HUES64 (cell line): ENCODE data around the gene GALK2.

Source experiments
- H3K27ac ChIP-seq: 2 replicates; pipeline ENCODE4 v1.7.0; 2013; ENCODE audit warnings: low read depth, low read length, inconsistent platforms
- H3K27me3 ChIP-seq: 2 replicates; pipeline ENCODE4 v1.6.1; 2013; ENCODE audit warnings: mild to moderate bottlenecking, low read length; ENCODE audit not compliant: insufficient read depth
- H3K36me3 ChIP-seq: 2 replicates; pipeline ENCODE4 v1.6.1; 2013; ENCODE audit warnings: mild to moderate bottlenecking, low read length; ENCODE audit not compliant: insufficient read depth
- H3K4me1 ChIP-seq: 2 replicates; pipeline ENCODE4 v1.6.1; 2013; ENCODE audit warnings: mild to moderate bottlenecking, low read length, moderate library complexity; ENCODE audit not compliant: insufficient read depth
- H3K4me3 ChIP-seq: 2 replicates; pipeline ENCODE4 v1.5.1; 2013; ENCODE audit warnings: mild to moderate bottlenecking, low read length, moderate library complexity
- H3K9ac ChIP-seq: 2 replicates; pipeline ENCODE4 v1.6.1; 2013; ENCODE audit warnings: mild to moderate bottlenecking, low read depth, low read length
- H3K9me3 ChIP-seq: 2 replicates; pipeline ENCODE4 v1.6.1; 2013; ENCODE audit warnings: low read depth, low read length; ENCODE audit not compliant: insufficient read depth
- WGBS: fragments of 150-250, 120-280 bp; methylation state at CpG from one replicate; pipeline ENCODE4 v1.1.7; 2013; ENCODE audit warnings: missing lambda C conversion rate; 5-methylcytosine and 5-hydroxymethylcytosine counted together

GALK2 gene

DNA sequence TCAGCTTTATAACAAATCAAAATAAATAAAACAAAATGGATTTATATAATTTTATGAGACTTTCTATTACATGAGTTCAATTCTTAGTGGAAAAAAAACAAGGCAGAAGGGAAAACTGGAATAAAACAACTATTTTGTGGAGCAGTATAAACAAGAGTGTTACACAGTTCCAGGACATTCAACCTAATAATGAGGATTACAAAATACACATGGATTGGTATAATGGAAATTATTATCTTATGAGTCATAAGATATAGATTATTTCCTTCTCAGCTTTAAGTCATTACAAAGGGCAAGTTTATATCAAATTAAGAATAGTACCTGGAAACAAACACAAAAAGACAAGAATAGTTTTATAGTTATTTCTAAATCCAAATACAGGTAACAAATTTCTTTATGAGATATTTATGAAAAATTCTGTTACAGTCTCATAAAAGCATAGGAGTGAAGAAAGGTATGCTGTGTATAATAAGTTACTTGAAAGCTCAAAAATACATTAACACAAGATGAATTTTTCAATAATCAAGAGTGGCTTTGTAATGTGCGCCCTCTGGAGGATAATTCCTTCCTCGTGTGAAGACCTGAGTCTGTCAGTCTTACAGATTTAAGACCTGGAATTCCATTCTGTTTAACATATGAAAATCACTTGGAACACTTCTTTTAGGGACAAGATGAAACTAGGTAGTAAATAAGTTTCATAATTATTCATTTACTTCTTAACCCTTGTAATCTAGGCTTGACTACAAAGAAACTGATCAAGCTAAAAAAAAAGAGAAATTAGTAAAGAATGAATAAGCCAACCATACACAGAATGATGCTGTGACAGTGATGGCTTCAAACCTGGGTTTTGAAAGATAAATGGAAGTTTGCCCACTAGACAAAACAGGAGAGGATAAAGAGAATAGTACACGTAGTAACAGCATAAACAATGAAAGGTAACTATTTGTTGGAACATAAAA is 24.1 kb upstream of the GALK2 start:
- H3K4me3 ChIP-seq = no peak overlapping the region
- H3K27ac ChIP-seq = no peak overlapping the region
- 50% methylated on average over 2 of the region's 3 CpGs for WGBS
- H3K4me1 ChIP-seq = peaks cover 26% of the 10 kb centered on the region
- H3K9ac ChIP-seq = no peak overlapping the region
- H3K27me3 ChIP-seq = no peaks in the 10 kb centered on the region
- peaks cover 46% of the 10 kb centered on the region for H3K36me3 ChIP-seq
- no peaks in the 10 kb centered on the region for H3K9me3 ChIP-seq

DNA sequence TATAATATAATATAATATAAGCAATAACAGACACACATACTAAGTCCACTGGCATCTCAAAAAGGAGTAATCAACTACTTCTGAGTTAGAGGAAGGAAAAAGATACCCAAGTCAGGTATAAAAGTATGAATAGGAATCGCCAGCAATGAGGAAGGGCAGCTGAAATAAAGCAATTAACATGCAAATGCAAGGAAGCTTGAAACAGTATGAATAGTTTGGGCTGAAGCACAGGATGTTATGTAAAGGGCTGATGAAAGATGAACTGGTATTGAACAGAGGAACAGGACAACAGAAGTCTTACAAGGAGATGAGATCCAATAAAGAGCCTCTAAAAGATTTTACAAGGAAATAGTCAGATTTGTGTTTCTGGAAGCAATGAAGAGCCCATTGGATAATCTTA is 21.7 kb upstream of the GALK2 start:
- Histone ChIP-seq H3K27me3 (no peaks in the 10 kb centered on the region), H3K9me3 (no peaks in the 10 kb centered on the region), H3K27ac (no peak overlapping the region), H3K36me3 (peaks cover 22% of the 10 kb centered on the region), H3K4me1 (peaks cover 26% of the 10 kb centered on the region), H3K9ac (no peak overlapping the region; the same call in 1 of the 2 replicates), H3K4me3 (no peak overlapping the region)
- 68% methylated on average over 1 of the region's 1 CpG for WGBS

DNA sequence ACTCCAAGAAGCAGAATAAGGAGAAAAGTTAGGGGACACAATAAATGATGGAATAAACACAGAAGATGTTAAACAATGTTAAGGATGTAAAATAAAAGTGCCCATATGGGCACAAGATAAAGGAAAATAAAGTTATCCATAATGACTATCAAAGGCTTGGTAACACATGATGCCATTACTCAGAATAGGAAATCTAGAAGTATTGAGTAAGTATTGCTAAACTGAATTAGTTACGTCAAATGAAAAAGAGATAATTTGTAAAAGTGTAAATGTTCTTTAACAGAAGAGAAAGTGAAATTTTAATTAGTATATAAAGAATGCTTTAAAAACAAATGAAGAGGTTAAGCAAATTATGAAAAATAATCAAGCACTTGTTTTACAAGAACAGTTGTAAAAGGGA is 21.3 kb upstream of the GALK2 start:
- 91% methylated on average over 1 of the region's 1 CpG for WGBS
- Histone ChIP-seq H3K4me3 (no peak overlapping the region), H3K36me3 (peaks cover 19% of the 10 kb centered on the region), H3K9me3 (no peaks in the 10 kb centered on the region), H3K9ac (no peak overlapping the region; the same call in 1 of the 2 replicates), H3K27me3 (no peaks in the 10 kb centered on the region), H3K27ac (no peak overlapping the region), H3K4me1 (peaks cover 26% of the 10 kb centered on the region)

DNA sequence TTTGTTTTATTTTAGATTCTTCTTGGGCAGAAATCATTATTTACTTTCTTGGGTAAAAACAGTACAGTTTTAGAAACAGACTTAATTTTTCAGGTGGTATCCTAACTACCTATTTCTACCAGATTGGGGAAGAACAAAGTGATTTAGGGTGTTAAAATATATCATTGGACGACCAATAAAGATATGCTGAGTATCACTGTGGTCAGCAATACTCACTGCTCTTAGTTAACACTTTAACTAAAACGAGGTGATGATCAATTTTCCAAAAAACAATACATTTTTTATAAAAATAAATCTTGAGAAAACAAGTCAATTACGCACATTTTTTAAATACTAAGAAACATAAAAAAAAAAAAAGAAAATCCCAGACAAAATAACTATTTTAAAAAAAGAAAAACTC is 18.2 kb upstream of the GALK2 start:
- 100% methylated on average over 1 of the region's 3 CpGs for WGBS
- no peaks in the 10 kb centered on the region for H3K27me3 ChIP-seq
- no peak overlapping the region for H3K4me3 ChIP-seq
- H3K9ac ChIP-seq = no peak overlapping the region
- peaks cover 22% of the 10 kb centered on the region for H3K4me1 ChIP-seq
- peaks cover 5% of the 10 kb centered on the region; the same call in 1 of the 2 replicates for H3K36me3 ChIP-seq
- H3K9me3 ChIP-seq = no peaks in the 10 kb centered on the region
- H3K27ac ChIP-seq = no peak overlapping the region

DNA sequence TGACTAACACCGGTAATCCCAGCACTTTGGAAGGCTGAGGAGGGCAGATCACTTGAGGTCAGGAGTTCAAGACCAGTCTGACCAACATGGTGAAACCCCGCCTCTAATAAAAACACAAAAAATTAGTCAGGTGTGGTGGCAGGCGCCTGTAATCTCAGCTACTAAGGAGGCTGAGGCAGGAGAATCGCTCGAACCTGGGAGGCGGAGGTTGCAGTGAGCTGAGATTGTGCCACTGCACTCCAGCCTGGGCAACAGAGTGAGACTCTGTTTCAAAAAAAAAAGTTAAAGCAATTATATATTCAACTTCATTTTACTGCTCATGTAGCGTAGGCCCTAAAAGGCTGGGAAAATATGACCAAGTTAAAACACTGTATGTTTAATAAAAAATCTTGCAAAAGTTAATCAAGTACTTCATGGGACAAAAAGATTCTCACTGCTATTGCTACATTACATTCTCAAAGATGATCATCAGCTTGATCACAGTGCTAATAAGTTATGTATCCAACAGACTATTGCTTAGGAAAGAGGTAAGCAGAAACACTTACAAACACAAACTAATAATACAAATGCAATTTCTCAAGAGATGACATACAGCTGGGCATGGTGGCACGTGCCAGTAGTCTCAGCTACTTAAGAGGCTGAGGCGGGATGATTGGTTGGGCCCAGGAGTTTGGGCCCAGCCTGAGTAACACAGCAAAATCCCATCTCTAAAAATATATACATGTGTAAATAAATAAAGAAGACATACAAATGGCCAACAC is 17.3 kb upstream of the GALK2 start:
- H3K27ac ChIP-seq = no peak overlapping the region
- H3K36me3 ChIP-seq = peaks cover 5% of the 10 kb centered on the region; the same call in 1 of the 2 replicates
- peaks cover 18% of the 10 kb centered on the region for H3K4me1 ChIP-seq
- H3K27me3 ChIP-seq = no peaks in the 10 kb centered on the region
- H3K9ac ChIP-seq = no peak overlapping the region
- no peaks in the 10 kb centered on the region for H3K9me3 ChIP-seq
- 98% methylated on average over 9 of the region's 9 CpGs for WGBS
- no peak overlapping the region for H3K4me3 ChIP-seq

DNA sequence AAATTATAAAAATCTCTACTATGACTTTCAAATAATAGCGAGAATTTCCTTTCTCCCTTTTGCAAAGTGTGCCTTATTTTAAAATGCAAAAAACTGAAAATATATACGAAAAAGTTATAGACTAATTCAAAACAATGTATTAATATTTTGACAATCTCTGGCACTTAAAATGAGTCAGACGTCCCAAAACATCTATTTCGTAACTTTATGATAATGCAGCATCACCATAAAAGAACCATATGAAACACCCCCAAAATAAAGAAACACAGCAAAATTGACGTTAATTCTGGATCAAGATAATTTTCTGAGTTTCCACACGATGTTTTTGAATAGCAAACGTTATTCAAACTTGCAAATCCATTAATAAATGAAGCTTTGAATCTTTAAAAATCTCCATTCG is 15.7 kb upstream of the GALK2 start:
- Histone ChIP-seq H3K27ac (no peak overlapping the region), H3K4me3 (peak overlapping the region; percentile 68), H3K27me3 (no peaks in the 10 kb centered on the region), H3K36me3 (peaks cover 3% of the 10 kb centered on the region; the same call in 1 of the 2 replicates), H3K9ac (peak overlapping the region; percentile 82), H3K9me3 (no peaks in the 10 kb centered on the region), H3K4me1 (peaks cover 5% of the 10 kb centered on the region; the same call in 1 of the 2 replicates)
- 33% methylated on average over 7 of the region's 8 CpGs for WGBS

DNA sequence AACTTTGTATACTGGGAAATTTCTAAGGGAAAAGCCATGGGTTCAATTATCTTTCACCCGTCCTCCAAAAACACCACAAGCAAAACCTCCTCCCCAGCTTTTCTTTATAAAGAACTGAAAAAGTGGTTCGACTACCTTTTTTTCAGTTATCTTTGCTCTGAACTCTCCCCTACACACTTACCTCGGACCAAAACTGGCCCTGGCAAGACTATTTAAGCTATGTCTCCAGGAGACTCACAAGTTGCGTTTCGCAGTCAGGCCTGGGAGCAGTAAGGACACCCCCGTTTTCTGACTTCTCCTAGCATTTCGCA is 15.3 kb upstream of the GALK2 start:
- Histone ChIP-seq H3K27me3 (no peaks in the 10 kb centered on the region), H3K9me3 (no peaks in the 10 kb centered on the region), H3K9ac (peak overlapping the region; percentile 82), H3K36me3 (no peaks in the 10 kb centered on the region), H3K27ac (peak overlapping the region; percentile 53), H3K4me3 (peak overlapping the region; percentile 68), H3K4me1 (peaks cover under 1% of the 10 kb centered on the region; the same call in 1 of the 2 replicates)
- WGBS = under 1% methylated on average over 7 of the region's 7 CpGs

DNA sequence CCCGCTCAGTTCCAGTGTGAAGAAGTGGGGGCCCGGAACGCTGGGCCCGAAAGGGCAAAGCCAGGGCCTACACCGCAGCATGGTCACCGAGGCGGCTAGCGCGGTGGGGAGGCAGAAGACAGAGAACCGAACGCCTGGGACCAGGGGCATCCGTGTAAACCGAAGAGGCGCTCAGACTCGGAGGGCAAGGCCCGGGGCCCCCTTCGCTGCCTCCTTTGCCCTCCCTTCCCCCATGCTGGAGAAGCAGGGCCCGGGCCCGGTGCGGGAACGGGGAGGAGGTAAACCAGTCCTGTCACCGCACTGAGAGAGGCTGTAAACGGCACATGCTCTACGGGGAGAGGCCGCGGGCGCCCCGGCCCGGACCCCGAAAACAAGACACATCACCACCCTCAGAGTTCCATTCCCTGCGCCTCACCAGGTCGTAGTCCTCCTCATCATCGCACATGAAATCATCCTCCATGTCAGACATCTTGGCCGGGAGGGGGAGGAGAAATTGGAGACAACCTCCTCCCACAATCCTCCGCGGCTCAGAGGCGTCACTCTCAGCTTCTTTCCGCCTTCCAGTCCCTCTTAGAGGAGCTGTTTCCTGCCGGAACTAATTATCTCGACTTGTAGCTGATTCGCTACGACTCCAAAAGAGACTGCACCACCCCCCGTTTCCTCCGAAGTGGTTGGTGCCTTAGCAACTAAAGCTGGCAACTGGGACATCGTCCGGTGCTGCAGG is 14.8 kb upstream of the GALK2 start, which contains the start of gene COPS2:
Gene COPS2, minus strand, starts transcription at position 490 of the 724 bp plus-strand sequence. Its CDS starts 21 bp downstream, at position 469.
- Histone ChIP-seq H3K9me3 (no peaks in the 10 kb centered on the region), H3K4me3 (peak within 1 kb of the TSS; percentile 68), H3K9ac (peak within 1 kb of the TSS; percentile 82), H3K4me1 (no peaks in the 10 kb centered on the region; the same call in 1 of the 2 replicates), H3K27me3 (no peaks in the 10 kb centered on the region), H3K27ac (peak within 1 kb of the TSS; percentile 53), H3K36me3 (no peaks in the 10 kb centered on the region)
- under 1% methylated on average over 46 of the region's 46 CpGs for WGBS

DNA sequence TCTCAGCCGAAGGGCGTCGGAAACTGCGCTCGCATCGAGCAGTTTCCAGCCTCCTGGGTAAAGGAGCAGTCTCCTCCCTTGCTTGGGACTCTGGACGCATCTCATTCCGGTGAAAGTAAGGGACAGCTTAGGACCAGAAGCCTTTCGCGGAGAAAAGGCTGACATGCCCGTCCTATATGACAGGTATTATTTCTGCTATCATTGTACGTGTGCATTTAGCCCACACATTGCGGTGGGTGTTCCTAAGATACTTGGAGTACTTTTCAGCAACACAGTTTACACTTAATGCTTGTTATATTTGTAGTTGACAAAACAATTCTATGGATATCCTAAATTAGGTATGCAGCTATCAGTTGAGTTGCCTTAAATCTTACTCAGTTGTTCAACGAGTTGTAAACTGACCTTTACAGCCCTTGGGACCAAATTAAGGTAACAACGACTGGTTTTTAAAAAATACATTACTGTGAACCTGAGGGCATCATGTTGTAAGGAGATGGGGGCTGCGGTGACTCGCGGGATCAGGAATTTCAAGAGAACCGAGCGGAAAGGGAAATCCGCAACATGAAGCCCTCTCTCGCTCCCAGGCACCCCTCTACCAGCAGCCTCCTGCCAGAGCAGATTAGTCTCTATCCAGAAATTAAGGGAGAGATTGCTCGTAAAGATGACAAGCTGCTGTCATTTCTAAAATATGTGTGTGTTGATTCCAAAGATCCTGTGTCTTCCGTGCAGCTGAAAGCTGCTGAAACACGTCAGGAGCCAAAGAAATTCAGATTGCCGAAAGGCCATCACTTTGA is 14.0 kb upstream of the GALK2 start:
- Histone ChIP-seq H3K4me3 (peak overlapping the region; percentile 68), H3K27me3 (no peaks in the 10 kb centered on the region), H3K36me3 (no peaks in the 10 kb centered on the region), H3K9ac (peak overlapping the region; percentile 49), H3K4me1 (no peaks in the 10 kb centered on the region; the same call in 1 of the 2 replicates), H3K27ac (no peak overlapping the region), H3K9me3 (no peaks in the 10 kb centered on the region)
- WGBS = 4% methylated on average over 25 of the region's 26 CpGs

DNA sequence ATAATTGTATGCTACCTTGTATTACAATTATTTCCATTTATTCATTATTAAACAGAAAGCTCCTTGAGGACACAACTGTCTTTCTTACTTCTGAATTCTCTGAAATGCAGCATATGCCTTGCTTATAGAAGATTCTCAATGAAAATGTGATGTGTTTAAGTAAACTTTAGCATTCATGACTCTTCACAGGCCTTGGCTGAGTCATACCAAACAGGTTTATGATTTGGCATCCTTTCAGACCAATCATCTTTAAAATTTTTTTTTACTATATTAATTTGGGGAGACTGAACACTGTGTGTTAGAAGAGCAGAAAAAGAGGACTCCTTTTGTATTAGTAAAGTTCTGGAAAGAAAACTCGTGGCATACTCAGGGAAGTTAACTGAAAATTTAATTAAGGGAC is 6.4 kb upstream of the GALK2 start:
- Histone ChIP-seq H3K27ac (no peak overlapping the region), H3K9me3 (no peaks in the 10 kb centered on the region), H3K9ac (no peak overlapping the region), H3K36me3 (no peaks in the 10 kb centered on the region), H3K27me3 (no peaks in the 10 kb centered on the region), H3K4me1 (no peaks in the 10 kb centered on the region), H3K4me3 (no peak overlapping the region)
- 100% methylated on average over 1 of the region's 1 CpG for whole genome bisulfite sequencing
